ENCODE data around the gene PNMA6A. TPM values are rescaled to one million over a fixed set of nuclear protein-coding genes. Genes with fewer than 3 reads are reported as not detected.
"Not testable (repeated sequence)": the region's sequence is repeated elsewhere in the genome, so short reads cannot be mapped to it uniquely, and the experiment has no call there.

PNMA6A gene
- total RNA-seq, 1 donor from 2014 or later, result 3.7 TPM

DNA sequence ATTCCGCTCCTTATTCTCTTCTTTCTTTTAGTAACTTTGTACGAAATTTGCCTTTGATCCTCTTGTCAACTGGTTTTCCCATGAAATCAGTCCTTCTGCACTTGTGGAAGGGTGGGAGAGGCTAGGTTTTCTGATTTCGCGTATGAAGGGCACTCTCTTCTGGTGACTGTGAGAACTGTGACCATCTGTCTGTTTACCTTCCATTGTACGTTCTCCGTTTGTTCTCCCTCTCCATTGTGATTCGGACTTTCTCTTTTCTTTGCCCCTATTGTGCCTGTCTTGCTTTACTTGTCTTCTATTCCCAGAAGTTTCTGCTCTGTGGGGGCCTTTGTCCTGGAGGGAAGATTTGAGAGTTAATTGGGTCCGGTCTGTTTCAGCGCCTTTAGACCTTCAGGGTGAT lies 41.6 kb downstream of the PNMA6A start:
- not testable (repeated sequence) for H3K9me3 ChIP-seq (ENCODE audit: control insufficient read depth in 3 of 3, low read length in 3 of 3); H3K9ac ChIP-seq (ENCODE audit: low read depth in 1 of 3, low read length in 3 of 3)

DNA sequence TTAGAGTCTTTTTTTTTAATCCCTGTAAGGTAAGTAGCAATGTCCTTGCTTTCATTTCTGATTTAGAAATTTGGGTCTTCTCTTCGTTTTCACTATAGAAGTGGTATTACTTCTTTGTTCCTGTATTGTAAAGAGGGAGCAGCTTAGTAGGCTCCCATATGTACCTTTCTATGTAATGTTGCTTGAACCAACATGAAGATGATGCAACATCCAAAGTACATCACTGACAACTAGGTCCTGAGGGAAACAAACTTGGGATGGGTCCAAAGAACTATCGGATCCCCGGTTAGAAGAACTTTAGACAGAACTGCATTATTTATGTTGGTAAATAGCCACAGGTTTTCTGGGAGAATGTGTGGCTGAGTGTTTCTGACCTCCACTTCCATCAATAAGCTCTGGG lies 45.5 kb downstream of the PNMA6A start:
- H3K4me1 ChIP-seq (ENCODE audit: control insufficient read depth in 3 of 3, insufficient read depth in 3 of 3, low read length in 3 of 3); H3K27me3 ChIP-seq (ENCODE audit: control insufficient read depth in 3 of 3, insufficient read depth in 3 of 3, low read length in 3 of 3); H3K4me3 ChIP-seq (ENCODE audit: low read length in 3 of 3); H3K9me3 ChIP-seq (ENCODE audit: control insufficient read depth in 3 of 3, low read length in 3 of 3); H3K27ac ChIP-seq (ENCODE audit: low read depth, low read length); H3K9ac ChIP-seq (ENCODE audit: low read depth in 1 of 3, low read length in 3 of 3); H3K36me3 ChIP-seq (ENCODE audit: control insufficient read depth in 3 of 3, insufficient read depth in 3 of 3, low read length in 3 of 3): not testable (repeated sequence)

More for the DNA sequence above, 41.6 kb downstream of the PNMA6A start:
- H3K36me3 ChIP-seq (ENCODE audit: control insufficient read depth in 3 of 3, insufficient read depth in 3 of 3, low read length in 3 of 3); H3K27me3 ChIP-seq (ENCODE audit: control insufficient read depth in 3 of 3, insufficient read depth in 3 of 3, low read length in 3 of 3); H3K4me1 ChIP-seq (ENCODE audit: control insufficient read depth in 3 of 3, insufficient read depth in 3 of 3, low read length in 3 of 3); H3K4me3 ChIP-seq (ENCODE audit: low read length in 3 of 3); H3K27ac ChIP-seq (ENCODE audit: low read depth, low read length): not testable (repeated sequence)

DNA sequence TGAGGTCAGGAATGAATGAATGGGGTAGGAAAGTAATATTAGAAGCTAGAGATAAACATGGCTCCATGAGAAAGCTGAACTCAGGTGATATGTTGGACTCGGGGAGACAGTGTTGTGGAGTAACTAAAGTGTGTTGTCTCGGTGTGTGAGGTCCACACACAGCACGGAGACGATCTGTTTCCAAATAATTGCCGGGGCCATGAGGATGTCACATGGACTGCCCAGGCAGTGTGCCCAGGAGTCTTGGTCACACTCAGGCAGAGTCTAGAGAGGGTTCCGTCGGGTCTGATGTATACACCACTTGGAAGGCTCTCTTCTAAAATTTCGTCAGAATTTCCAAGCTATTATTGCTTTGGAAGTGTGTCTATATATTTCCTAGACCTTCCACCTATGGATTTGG lies 48.0 kb downstream of the PNMA6A start:
- H3K4me1 ChIP-seq (ENCODE audit: control insufficient read depth in 3 of 3, insufficient read depth in 3 of 3, low read length in 3 of 3); H3K9me3 ChIP-seq (ENCODE audit: control insufficient read depth in 3 of 3, low read length in 3 of 3); H3K36me3 ChIP-seq (ENCODE audit: control insufficient read depth in 3 of 3, insufficient read depth in 3 of 3, low read length in 3 of 3); H3K9ac ChIP-seq (ENCODE audit: low read depth in 1 of 3, low read length in 3 of 3); H3K27ac ChIP-seq (ENCODE audit: low read depth, low read length); H3K4me3 ChIP-seq (ENCODE audit: low read length in 3 of 3); H3K27me3 ChIP-seq (ENCODE audit: control insufficient read depth in 3 of 3, insufficient read depth in 3 of 3, low read length in 3 of 3): not testable (repeated sequence)

DNA sequence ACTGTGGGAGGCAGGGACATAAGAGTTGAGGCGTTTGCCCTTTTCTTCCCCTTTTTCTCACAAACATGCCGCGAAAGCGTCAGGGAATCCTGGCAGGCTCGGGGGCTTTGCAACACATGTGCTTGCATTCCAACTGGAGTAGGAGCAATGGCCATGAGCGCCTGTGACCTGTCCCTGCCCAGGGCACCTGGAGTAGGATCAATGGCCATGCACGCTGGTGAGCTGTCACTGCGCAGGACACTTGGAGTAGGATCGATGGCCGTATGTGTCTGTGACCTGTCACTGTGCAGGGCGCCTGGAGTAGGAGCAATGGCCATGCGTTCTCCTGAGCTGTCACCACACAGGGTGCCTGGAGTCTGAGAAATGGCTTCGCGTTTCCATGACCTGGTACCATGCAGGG lies 51.2 kb downstream of the PNMA6A start:
- not testable (repeated sequence) for H3K27me3 ChIP-seq (ENCODE audit: control insufficient read depth in 3 of 3, insufficient read depth in 3 of 3, low read length in 3 of 3); H3K27ac ChIP-seq (ENCODE audit: low read depth, low read length); H3K4me3 ChIP-seq (ENCODE audit: low read length in 3 of 3); H3K9ac ChIP-seq (ENCODE audit: low read depth in 1 of 3, low read length in 3 of 3); H3K9me3 ChIP-seq (ENCODE audit: control insufficient read depth in 3 of 3, low read length in 3 of 3); H3K36me3 ChIP-seq (ENCODE audit: control insufficient read depth in 3 of 3, insufficient read depth in 3 of 3, low read length in 3 of 3); H3K4me1 ChIP-seq (ENCODE audit: control insufficient read depth in 3 of 3, insufficient read depth in 3 of 3, low read length in 3 of 3)

Small RNA genes within 50 kb of the gene (small RNA-seq; reads per million reads assigned to genes)
- gene AC243428.1, result not detected

Other genes with a start within 250 kb of the PNMA6A start
- 22.4 TPM for gene CETN2, start 241.7 kb upstream of the PNMA6A start, total RNA-seq
- gene NSDHL, start 241.4 kb upstream of the PNMA6A start, total RNA-seq, result 10.4 TPM
- 6.8 TPM for gene ZNF185, start 174.4 kb upstream of the PNMA6A start, total RNA-seq
- gene PNMA5, start 78.3 kb upstream of the PNMA6A start, total RNA-seq, result under 0.01 TPM
- gene PNMA3, start 16.0 kb upstream of the PNMA6A start, total RNA-seq, result 0.52 TPM
- gene MAGEA1, start 106.8 kb downstream of the PNMA6A start, total RNA-seq, result not detected
- gene PNMA6F, start 249.3 kb downstream of the PNMA6A start, total RNA-seq, result not detected